ENCODE results near the gene ARL8B. TPM values are rescaled to one million over a fixed set of nuclear protein-coding genes. Genes with fewer than 3 reads are reported as not detected.

ARL8B gene
- total and polyA plus RNA-seq, 9 of the 15 experiments (the other 6 are each of a cell fraction or from before 2014, with no cell fraction given), result 28.5 to 99.4 (median 77.2) TPM

DNA sequence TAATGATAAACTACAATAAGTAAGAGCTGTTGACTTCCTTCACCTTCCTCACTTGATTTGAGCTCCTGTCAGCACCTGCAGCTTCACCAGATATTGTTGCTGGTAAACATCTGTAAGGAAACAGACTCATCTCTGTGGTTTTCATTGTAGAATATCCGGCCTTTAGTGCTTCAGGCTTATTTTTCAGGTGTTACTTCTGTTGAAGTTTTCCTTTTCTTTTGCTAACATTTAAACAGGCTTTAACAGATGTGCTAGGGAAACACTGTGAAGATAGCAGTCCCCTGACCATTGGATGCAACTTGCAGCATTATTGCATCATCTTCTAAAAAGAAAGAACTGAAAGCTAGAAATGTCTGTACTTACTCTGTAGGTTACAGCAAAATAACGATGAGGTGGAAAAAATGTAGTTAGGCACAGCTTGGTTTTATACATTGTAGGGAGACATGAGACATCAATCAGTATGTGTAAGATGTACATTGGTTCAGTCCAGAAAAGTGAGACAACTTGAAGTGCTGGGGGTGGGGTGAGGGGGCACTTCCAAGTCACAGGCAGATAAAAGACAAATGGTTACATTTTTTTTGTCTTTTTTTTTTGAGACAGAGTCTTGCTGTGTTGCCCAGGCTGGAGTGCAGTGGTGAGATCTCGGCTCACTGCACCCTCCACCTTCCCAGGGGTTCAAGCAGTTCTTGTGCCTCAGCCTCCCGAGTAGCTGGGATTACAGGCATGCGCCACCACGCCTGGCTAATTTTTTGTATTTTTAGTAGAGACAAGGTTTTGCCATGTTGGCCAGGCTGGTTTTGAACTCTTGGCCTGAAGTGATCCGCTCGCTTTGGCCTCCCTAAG, 75.6 kb downstream of the ARL8B start (continued):
- TF ChIP-seq CEBPG (CRISPR knock-in tag; IDR thresholded peaks at IDR 0.05) (peak; percentile 100), CEBPG (tag; conservative IDR thresholded peaks at IDR 0.05 in 1 of 2, IDR thresholded peaks at IDR 0.05 in 1 of 2) (peak; percentile 100), BRF1 (IDR thresholded peaks at IDR 0.05; ENCODE audit: borderline replicate concordance, extremely low read depth, insufficient read length) (no peak), HMGN3 (IDR thresholded peaks at IDR 0.05; ENCODE audit: borderline replicate concordance, extremely low read depth, insufficient read length, low read depth, low read length) (no peak), ZNF583 (CRISPR knock-in tag; IDR thresholded peaks at IDR 0.05) (peak; percentile 39; the same call in 1 of the 2 replicates), ATF1 (CRISPR knock-in tag; IDR thresholded peaks at IDR 0.05) (no peak), ATF1 (tag; IDR thresholded peaks at IDR 0.05) (peak; percentile 62), BMI1 (IDR thresholded peaks at IDR 0.05; ENCODE audit: low read length) (no peak), KDM1A (IDR thresholded peaks at IDR 0.05) (no peak), U2AF2 (optimal IDR thresholded peaks at IDR 0.05; ENCODE audit: low read depth, low read length) (no peak), MCM2 (IDR thresholded peaks at IDR 0.05; ENCODE audit: low read depth) (no peak), FOXJ3 (CRISPR knock-in tag; IDR thresholded peaks at IDR 0.05) (no peak), SMARCC2 (IDR thresholded peaks at IDR 0.05; ENCODE audit: low read depth) (peak; percentile 63; the same call in 1 of the 2 replicates), SIN3B (IDR thresholded peaks at IDR 0.05; ENCODE audit: low read depth) (no peak), NR3C1 (CRISPR knock-in tag; IDR thresholded peaks at IDR 0.05) (no peak), ZNF146 (CRISPR knock-in tag; IDR thresholded peaks at IDR 0.05; ENCODE audit: unreplicated experiment) (no peak), RAD51 (IDR thresholded peaks at IDR 0.05; ENCODE audit: borderline replicate concordance, low read depth) (no peak), NCOA1 (IDR thresholded peaks at IDR 0.05; ENCODE audit: low read depth) (no peak), HEY1 (CRISPR knock-in tag; IDR thresholded peaks at IDR 0.05; ENCODE audit: borderline replicate concordance) (0 out of 2 replicates have a peak, but pooled peaks have one; percentile 9), ZNF384 (IDR thresholded peaks at IDR 0.05; ENCODE audit: low read depth, low read length) (no peak), SMAD1 (IDR thresholded peaks at IDR 0.05; ENCODE audit: low read depth, low read length, partially characterized antibody) (no peak)
- TF ChIP-seq, protein P1, sequence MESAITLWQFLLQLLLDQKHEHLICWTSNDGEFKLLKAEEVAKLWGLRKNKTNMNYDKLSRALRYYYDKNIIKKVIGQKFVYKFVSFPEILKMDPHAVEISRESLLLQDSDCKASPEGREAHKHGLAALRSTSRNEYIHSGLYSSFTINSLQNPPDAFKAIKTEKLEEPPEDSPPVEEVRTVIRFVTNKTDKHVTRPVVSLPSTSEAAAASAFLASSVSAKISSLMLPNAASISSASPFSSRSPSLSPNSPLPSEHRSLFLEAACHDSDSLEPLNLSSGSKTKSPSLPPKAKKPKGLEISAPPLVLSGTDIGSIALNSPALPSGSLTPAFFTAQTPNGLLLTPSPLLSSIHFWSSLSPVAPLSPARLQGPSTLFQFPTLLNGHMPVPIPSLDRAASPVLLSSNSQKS (CRISPR knock-in tag; IDR thresholded peaks at IDR 0.05), result 0 out of 2 replicates have a peak, but pooled peaks have one; percentile 7
- TF ChIP-seq, protein P2, sequence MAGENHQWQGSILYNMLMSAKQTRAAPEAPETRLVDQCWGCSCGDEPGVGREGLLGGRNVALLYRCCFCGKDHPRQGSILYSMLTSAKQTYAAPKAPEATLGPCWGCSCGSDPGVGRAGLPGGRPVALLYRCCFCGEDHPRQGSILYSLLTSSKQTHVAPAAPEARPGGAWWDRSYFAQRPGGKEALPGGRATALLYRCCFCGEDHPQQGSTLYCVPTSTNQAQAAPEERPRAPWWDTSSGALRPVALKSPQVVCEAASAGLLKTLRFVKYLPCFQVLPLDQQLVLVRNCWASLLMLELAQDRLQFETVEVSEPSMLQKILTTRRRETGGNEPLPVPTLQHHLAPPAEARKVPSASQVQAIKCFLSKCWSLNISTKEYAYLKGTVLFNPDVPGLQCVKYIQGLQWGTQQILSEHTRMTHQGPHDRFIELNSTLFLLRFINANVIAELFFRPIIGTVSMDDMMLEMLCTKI (IDR thresholded peaks at IDR 0.05; ENCODE audit: partially characterized antibody), result no peak
- TF ChIP-seq, protein P3, sequence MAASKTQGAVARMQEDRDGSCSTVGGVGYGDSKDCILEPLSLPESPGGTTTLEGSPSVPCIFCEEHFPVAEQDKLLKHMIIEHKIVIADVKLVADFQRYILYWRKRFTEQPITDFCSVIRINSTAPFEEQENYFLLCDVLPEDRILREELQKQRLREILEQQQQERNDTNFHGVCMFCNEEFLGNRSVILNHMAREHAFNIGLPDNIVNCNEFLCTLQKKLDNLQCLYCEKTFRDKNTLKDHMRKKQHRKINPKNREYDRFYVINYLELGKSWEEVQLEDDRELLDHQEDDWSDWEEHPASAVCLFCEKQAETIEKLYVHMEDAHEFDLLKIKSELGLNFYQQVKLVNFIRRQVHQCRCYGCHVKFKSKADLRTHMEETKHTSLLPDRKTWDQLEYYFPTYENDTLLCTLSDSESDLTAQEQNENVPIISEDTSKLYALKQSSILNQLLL (CRISPR knock-in tag; IDR thresholded peaks at IDR 0.05; ENCODE audit: borderline replicate concordance), result no peak

Data from K562 (cell line).